HG02759 (cell line): ENCODE data around the gene RABGAP1L.
A peak's percentile ranks its signal among the peaks of the same experiment; 100 is the strongest.
"Not testable (repeated sequence)": the region's sequence is repeated elsewhere in the genome, so short reads cannot be mapped to it uniquely, and the experiment has no call there.

Experiments used
- ATAC-seq: cut with Tn5 transposase; IDR thresholded peaks from one replicate; pipeline ENCODE4 v1.9.1; 2021; ENCODE audit warnings: mild to moderate bottlenecking, moderate library complexity; ENCODE audit not compliant: unreplicated experiment

Gene RABGAP1L

GRCh38 chr1:174999936-175000696, 840.8 kb downstream of the RABGAP1L start, which contains the start of gene CACYBP:
TSS of gene CACYBP (plus strand) at chr1:174999947. CDS start at chr1:175000181, 234 bp downstream.
- peak; percentile 0 for ATAC-seq

GRCh38 chr1:175000697-175001187, 841.4 kb downstream of the RABGAP1L start:
- ATAC-seq: no peak

GRCh38 chr1:175002910-175003517, 843.7 kb downstream of the RABGAP1L start:
- no peak for ATAC-seq

GRCh38 chr1:175003521-175003920, 844.2 kb downstream of the RABGAP1L start:
- ATAC-seq: no peak

- ATAC-seq: no peak
These were observed 845.9 kb downstream of the RABGAP1L start for GRCh38 chr1:175005085-175005783.

- ATAC-seq: no peak
These were observed 850.2 kb downstream of the RABGAP1L start for GRCh38 chr1:175009532-175009931.

- no peak for ATAC-seq
These were observed 854.1 kb downstream of the RABGAP1L start for GRCh38 chr1:175013445-175013844.

GRCh38 chr1:175015243-175015642, 855.9 kb downstream of the RABGAP1L start:
- ATAC-seq: no peak

- no peak for ATAC-seq
These were observed 860.2 kb downstream of the RABGAP1L start for GRCh38 chr1:175019524-175019923.

- ATAC-seq: peak; percentile 94
These were observed 864.0 kb downstream of the RABGAP1L start, which contains the start of gene MRPS14 for GRCh38 chr1:175023043-175023921. TSS of gene MRPS14 (minus strand) at chr1:175023425. CDS start at chr1:175023408, 17 bp downstream.

- not testable (repeated sequence) for ATAC-seq
These were observed 864.6 kb downstream of the RABGAP1L start for GRCh38 chr1:175023922-175024242.

- ATAC-seq: no peak
These were observed 865.5 kb downstream of the RABGAP1L start for GRCh38 chr1:175024773-175025172.

- ATAC-seq: no peak
These were observed 874.6 kb downstream of the RABGAP1L start for GRCh38 chr1:175033953-175034352.

GRCh38 chr1:175034775-175035174, 875.5 kb downstream of the RABGAP1L start:
- no peak for ATAC-seq

- no peak for ATAC-seq
These were observed 876.5 kb downstream of the RABGAP1L start for GRCh38 chr1:175035865-175036264.

GRCh38 chr1:175036476-175036875, 877.2 kb downstream of the RABGAP1L start:
- ATAC-seq: no peak

GRCh38 chr1:175037416-175037815, 878.1 kb downstream of the RABGAP1L start:
- no peak for ATAC-seq

GRCh38 chr1:175040324-175040879, 881.1 kb downstream of the RABGAP1L start:
- ATAC-seq: no peak

GRCh38 chr1:175042650-175043049, 883.3 kb downstream of the RABGAP1L start:
- ATAC-seq: no peak

- ATAC-seq: no peak
These were observed 884.5 kb downstream of the RABGAP1L start for GRCh38 chr1:175043824-175044223.
